HG03175 (cell line): ENCODE data around the gene USP22.
"Not testable (repeated sequence)": the region's sequence is repeated elsewhere in the genome, so short reads cannot be mapped to it uniquely, and the experiment has no call there.

Experiments used
- ATAC-seq: cut with Tn5 transposase; IDR thresholded peaks from one replicate; pipeline ENCODE4 v1.9.1; 2021; ENCODE audit warnings: mild to moderate bottlenecking, moderate library complexity; ENCODE audit not compliant: unreplicated experiment

The USP22 gene

DNA sequence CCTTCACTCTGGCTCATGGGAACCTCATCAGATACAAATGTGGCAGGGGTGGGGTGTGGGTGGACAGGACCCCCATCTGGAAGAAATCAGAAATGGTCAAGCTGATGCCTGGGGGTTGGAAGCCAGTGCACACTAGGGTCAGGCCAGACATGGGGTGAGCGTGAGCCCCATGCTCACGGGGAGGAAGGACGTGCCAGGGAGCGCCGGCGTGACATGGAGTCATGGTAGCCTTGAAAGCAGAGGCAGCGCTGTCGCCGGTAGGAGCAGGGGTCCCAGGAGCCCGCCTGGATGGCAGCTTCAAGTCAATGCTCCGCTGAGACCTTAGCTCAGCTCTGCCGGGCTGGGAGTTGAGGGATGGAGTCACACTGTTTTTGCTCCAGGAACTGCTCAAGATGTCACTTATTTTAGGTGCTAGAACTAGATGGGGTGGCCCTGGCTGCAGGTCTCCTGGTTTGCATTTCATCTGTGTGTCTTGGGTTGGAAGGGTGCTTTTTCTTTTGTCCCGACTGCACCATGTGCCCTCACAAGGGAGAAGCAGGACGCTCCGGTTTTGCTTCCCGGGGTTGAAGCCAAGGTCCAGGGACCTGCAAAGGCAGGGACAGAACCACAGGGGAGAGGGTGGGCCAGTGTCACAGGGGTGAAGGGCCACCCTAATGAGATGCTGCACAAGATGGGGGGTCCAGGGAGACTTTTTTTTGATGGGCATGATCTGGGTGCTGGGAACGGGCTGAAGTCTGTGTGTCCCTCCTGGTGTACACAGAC lies 51.4 kb downstream of the USP22 start:
- ATAC-seq, result no peak

DNA sequence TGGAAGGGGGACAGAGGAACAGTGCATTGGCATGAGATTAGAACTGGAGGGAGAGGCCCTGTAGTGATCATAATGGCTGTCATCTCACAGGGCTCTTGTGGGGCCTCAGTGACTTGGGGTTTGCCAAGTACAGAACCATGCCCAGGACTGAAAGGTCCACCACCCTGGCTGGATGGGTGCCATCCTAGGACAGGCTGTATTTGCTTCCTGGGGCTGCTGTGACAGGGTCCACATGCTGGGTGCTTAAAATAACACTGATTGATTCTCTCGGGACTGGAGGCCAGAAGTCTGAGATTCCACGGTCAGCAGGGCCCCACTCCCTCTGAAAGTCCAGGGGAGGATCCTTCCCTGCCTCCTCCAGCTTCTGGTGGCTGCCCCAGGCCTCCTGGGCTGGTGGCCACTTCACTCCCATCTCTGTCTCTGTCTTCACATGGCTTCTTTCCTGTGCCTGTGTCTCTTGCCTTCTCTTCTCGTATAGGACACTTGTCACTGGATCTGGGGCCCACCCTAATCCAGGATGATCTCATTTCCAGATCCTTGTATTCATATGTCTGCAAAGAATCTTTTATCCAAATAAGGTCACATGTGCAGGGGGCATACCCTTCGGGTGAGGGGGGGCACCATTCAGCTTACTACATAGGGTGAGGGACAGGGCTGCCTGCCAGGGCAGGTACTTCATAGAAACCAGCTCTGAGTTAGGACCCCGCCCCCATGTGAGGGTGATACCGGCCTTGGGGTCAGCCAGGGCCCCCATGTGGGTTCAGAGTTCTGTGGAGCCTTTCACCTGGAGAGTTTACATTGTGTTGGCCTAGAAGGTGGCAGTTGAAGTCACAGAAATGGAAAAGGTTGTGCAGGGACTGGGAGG lies 52.6 kb downstream of the USP22 start:
- ATAC-seq, result no peak

DNA sequence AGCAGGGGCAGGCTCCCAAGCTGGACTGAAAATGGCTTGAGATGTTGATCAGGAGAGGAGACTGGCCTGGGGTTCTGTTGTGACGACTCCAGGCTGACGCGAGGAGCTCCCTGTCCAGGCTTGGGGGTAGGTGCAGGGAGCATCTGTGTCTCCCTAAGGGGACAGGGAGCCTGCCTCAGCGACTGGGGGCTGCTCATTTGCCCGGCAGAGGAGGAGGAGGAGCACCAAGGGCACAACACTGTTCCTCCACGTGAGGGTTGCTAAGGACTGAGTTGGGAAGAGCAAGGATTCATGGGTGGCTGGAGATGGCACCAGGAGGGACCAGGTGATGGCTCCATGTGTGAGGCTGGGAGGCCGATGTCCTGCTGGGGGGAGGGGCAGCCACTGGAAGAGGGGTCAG lies 53.3 kb downstream of the USP22 start:
- no peak for ATAC-seq

DNA sequence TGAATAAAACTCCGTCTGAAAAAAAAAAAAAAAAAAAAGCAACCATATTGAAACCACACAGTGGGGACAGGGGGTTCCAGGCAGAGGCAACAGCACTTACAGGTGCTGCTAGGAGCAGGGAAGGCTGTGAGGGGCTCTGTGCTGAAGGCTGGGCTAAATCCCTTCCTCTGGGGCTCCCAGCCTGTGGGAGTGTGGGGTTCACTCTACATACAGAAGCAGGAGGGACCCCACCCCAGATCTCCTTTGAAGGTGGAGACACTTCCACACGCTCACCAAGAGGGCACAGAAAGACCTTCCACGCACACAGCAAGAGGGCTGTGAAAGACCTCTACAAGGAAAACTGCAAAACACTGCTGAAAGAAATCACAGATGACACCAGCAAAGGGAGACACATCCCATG lies 53.9 kb downstream of the USP22 start:
- no peak for ATAC-seq

DNA sequence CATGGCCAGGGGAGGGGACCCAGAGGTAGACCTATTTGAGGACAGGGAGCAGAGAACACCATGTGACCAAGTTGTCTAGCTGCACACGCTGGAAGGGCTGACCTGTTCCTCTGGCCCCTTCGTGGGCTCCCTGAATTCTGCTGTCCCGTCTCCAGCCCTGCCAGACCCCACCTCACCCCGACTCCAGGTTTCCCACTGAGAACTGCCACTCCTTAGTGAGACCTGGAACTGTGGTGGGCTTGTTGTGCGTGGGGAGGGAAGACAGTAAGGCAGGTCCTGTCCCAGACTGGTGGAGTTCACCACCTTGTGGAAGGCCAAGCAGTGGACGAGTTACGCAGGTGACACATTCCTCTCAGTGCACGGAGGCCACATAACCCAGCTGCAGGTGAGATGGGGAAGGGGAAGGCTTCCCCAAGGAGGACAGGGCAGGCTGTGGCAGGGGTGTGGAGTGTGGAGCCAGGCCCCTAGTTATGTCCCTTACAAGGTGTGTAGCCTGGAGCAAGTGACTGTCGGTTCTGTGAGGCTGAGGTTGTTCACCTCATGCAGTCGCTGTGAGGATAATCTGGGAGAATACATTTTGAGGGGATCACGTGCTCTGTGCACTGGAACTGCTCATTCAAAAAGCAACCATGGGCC lies 54.7 kb downstream of the USP22 start:
- no peak for ATAC-seq

DNA sequence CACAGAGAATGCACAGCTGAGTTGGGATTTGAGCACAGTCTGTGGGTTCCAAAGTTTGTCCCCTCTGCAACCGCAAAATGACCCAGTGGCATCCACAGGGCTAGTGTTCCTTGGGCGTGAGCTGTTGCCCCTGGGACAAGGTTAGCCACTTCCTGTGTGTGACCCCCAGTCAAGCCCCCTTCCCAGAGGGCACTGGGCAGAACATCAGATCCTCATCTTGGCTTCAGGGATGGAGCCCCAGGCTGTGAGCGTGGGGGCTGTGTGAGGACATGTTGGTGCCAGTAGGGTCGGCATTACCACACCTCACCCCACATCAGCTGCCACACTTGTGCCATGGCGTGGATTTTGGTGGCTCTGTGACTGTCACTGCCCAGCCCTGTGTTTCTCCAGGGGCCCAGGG lies 55.3 kb downstream of the USP22 start:
- ATAC-seq, result no peak

DNA sequence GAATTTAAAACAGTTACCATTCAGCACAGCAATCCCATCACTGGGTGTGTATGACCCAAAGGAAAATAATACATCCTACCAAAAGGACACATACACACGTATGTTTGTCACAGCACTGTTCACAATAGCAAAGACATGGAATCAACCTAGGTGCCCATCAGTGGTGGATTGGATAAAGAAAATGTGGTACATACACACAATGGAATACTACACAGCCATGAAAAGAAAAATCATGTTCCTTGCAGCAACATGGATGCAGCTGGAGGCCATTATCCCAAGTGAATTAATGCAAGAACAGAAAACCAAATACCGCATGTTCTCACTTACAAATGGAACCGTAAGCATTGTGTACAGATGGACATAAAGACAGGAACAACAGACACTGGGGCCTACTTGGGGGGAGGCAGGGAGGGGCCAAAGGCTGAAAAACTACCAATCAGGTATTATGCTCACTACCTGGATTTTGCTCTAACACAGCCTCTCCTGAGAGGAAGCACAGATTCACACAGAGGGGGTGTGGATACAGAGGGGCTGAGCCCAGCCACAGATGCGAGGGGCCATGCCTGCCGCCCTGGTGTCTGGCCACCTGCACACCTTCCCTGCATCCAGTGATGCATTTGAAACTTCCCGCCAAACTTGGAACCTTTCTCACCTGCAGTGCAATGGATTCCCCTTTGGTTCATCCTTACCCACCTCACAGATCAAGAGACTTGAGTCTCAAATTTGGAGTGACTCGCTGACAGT lies 55.9 kb downstream of the USP22 start:
- no peak for ATAC-seq

DNA sequence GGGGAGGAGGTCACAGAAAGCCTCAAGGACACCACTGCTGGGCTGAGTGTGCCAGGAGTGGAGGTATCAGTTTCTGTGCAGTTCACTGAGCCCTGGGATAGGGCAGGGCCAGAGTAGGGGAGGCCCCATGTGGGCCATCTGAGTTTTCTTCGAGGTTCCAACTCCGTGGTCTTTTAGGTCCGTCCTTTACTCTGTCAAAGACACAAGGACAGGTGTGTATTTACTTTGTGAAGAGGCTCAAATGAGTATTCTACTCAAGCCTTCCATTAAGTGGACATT lies 59.5 kb downstream of the USP22 start:
- ATAC-seq, result no peak

DNA sequence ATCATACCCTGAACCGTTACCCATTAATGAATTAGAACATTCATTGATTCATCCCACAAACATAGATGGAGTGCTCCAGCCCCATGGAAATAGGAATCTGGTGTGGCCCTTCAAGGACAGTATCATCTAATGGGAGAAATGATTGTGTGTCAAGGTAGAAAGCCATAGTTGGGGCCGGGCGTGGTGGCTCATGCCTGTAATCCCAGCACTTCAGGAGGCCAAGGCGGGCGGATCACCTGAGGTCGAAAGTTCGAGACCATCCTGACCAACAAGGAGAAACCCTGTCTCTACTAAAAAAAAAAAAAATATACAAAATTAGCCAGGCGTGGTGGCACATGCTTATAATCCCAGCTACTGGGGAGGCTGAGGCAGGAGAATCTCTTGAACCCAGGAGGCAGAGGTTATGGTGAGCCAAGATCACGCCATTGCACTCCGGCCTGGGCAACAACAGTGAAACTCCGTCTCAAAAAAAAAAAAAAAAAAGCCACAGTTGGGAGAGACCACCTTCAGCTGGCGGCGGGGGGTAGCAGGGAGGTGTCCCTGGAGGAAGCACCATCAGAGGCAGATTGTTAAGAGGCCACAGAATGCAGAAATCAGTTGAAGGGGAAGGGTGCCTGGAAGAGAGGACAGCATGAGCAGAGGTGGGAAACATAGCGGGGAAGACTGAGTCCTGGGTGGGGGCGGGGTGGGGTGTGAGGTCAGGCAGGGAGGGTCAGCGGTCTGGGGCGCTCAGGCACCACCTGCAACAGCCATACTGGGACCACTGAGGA lies 60.0 kb downstream of the USP22 start:
- ATAC-seq, result no peak

DNA sequence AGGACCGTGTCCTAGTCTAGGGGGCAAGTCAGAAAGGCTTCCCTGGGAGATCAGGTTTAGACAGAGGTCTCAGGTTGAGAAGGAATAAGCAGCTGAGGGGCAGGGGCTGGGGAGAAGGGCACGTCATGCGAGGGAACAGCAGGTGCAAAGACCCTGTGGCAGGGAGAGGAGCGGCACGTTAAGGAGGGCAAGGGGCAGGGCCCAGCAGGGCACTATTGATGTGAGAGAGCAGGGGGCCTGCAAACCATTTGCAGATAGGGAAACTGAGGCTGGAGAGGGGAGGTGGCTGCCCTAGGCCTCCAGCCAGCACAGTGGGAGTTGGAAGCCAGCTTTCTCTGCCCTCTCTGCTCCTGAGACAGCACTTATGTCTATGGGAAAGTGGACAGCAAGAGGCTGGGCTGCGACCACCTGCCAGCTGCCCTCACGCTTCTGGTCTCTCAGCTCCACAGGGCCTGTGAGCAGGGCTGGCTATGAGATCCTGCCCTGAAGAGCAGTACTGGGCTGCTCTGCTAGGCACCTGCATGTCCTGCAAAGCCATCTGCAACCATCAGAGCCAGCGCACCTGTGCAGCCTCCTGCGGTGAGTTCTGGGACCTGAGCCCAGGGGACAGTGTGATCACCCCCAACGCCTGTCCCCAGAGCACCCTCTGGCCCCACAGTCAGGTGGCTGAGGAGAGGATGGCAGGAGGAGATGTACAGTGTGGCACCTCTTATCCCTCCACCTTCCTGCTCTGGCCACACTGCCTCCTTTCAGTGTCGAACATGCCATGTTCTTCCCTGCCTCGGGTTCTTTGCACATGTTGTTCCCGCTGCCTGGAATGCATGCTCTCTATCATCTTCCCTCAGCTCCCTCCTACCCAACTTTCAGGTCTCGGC lies 61.5 kb downstream of the USP22 start:
- no peak for ATAC-seq

DNA sequence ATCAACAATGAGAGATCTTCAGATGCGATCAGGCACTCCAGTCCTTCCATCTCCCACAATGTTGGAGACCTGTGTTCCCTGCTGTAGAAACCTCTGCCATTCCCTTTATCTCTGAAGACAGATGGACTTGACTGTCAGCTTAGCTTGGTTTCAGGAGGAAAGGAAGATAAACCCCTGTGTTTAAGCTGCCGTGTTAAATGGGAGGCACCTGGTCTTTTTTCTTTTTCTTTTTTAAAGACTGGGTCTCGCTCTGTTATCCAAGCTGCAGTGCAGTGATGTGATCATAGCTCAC lies 63.1 kb downstream of the USP22 start:
- ATAC-seq, result no peak

DNA sequence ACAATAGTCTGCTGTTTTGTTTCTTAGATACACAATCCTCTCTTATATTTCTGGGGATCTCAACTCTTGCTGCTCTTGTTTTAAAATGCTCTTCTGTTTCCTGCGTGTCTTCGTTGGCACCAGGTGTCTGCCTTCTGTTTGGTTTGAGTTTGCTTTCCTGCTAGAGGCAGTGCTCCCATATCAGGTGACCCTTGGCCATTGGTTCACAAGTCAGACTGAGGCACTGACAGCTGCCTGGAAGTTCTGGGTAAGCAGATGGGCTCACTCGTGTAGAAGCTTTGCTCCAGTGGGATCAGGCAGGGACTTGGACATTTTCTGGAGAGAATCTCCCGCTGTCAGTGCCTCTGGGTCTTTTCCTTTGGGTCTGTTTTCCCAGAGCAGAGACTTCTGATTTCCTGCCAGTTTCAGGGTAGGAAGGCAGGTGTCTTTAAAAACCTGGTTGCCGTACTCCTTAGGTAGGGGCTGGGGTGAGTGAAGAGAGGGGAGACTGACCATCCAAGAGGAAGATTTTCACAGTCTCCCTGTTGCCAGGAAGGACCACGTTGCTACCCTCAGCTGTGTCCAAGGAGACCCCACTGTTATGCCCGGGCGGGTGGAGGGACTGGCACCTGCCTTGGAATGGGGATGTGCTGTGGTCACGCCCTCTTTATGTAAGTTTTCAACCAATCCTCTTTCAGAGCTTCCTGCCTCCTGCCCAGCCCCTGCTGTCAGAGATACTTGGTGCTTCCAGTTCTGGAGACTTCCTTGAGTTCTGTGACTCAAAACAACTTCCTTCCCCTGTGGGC lies 63.6 kb downstream of the USP22 start:
- not testable (repeated sequence) for ATAC-seq

DNA sequence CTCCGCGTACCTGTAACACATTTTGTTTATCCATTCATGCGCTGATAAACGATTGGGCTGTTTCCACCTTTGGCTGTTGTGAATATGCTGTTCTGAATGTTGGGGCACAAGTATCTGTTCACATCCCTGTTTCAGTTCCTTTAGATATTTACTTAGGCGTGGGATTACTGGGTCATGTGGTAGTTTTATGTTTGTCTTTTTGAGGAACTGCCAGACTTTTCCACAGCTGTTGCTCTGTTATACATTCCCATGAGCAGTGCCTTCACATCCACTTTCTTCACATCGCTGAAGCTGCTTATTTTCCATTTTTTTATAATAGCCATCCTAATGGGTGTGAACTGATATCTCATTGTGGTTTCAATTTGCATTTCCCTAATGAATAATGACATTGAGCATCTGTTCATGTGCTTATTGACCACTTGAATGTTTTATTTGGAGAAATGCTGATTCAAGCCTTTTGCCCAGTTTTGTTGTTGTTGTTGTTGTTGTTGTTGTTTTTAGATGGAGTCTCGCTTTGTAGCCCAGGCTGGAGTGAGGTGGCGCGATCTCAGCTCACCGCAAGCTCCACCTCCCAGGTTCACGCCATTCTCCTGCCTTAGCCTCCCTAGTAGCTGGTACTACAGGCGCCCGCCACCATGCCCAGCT lies 65.1 kb downstream of the USP22 start:
- not testable (repeated sequence) for ATAC-seq

DNA sequence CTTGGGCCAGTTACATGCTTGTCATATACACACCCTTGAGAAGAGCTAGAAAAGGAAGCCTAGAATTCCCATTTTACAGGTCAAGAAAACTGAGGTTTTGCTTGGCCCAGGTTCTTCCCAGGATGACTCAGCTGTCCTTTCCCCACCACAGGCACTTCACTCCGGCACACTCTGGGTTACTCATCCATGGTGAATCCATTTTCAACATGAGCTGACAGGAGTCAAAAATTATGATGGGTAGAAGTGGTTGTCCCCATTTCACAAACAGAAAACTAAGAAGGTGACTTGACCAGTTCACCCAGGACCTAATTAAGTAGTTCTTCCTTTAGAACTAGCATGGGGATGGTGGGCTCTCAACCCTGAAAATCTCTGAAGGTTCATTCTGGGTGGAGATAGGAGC lies 67.2 kb downstream of the USP22 start:
- no peak for ATAC-seq

DNA sequence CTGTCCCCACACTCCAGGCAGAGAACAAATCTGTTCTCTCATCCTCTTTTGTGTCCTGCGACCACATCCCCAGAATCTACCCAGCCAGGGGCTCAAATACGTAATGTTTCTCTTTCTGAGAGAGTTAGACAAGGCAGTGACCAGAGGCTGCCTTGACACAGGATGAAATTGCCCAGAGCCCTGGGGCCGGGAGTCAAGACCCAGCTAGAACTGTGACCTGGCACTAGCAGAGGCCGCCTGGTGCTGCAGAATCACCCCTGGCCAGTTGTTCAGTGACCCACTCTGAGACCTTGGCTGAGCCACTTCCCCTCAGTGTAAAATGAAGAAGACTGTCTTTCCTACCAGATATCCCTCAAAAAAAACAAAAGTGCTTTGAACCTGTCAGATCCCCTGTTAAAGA lies 72.5 kb downstream of the USP22 start:
- no peak for ATAC-seq

DNA sequence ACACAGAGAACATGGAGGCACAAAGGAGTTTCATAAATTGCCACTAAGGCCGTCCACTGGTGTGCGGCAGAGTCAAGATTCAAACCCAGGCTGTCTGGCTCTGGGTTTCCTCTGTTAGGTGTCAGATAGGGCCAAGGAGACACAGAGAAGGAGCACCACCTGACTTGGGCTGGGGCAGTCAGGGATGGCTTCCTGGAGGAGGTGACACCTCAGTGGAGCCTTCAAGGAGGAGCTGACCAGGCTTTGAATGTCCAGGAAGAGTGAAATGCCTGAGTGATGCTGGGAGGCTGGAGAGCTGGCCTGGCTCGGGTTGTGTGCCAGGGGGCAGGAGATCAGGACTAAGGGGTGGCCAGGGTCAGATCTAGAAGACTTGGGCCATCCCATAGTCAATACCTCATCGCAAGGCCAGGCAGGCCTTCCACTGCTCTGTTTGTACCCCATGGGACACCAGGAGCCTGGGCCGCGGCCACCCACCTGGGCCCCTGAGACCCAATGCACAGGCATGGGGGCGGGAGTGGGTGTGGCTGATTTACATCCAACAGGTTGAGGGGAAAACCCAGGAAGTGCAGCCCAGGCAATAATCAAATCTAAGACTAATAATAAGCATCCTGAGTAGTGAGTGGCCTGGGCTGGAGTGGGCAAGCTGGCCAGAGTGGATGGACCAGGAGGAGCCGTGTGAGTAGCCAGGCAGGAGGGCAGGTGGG lies 73.7 kb downstream of the USP22 start:
- ATAC-seq, result no peak

DNA sequence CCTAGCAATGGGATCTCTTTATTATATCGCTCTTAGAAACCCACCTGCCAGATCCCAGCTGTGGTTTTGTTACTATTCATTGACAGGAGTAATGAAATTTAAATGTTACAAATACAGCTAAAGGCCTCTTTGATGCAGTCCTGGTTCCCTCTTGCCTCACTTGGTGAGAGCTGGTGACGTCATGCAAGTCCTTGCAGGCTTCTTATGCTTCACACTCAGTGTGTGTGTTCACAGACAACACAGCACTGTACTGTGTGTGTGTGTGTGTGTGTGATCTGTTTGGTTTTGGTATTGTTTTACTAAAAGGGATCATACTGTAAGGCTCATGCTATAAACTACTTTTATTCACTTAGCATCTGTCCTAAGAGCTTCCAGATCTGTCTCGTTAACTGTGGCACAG lies 75.0 kb downstream of the USP22 start:
- no peak for ATAC-seq

DNA sequence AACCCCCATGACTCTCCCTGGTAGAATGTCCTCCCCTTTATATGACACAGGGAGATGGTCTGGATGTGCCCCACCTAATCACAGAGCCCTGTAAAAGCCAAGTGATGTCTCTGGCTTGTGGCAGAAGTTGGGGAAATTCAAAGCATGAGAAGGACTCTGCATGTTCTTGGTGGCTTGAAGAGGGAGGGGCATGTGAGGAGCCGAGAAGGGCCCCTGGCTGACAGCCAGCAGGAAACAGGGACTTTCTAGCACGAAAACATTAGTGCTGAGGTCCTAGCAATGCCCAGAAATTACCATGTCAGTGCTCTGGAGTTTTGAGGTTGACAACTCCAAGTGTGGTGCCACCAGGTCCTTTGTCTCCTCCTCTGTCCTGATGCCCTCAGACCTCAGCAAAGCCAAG lies 75.9 kb downstream of the USP22 start:
- no peak for ATAC-seq
